ENCODE results near the gene ASPSCR1.

The ASPSCR1 gene, protein sequence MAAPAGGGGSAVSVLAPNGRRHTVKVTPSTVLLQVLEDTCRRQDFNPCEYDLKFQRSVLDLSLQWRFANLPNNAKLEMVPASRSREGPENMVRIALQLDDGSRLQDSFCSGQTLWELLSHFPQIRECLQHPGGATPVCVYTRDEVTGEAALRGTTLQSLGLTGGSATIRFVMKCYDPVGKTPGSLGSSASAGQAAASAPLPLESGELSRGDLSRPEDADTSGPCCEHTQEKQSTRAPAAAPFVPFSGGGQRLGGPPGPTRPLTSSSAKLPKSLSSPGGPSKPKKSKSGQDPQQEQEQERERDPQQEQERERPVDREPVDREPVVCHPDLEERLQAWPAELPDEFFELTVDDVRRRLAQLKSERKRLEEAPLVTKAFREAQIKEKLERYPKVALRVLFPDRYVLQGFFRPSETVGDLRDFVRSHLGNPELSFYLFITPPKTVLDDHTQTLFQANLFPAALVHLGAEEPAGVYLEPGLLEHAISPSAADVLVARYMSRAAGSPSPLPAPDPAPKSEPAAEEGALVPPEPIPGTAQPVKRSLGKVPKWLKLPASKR

DNA sequence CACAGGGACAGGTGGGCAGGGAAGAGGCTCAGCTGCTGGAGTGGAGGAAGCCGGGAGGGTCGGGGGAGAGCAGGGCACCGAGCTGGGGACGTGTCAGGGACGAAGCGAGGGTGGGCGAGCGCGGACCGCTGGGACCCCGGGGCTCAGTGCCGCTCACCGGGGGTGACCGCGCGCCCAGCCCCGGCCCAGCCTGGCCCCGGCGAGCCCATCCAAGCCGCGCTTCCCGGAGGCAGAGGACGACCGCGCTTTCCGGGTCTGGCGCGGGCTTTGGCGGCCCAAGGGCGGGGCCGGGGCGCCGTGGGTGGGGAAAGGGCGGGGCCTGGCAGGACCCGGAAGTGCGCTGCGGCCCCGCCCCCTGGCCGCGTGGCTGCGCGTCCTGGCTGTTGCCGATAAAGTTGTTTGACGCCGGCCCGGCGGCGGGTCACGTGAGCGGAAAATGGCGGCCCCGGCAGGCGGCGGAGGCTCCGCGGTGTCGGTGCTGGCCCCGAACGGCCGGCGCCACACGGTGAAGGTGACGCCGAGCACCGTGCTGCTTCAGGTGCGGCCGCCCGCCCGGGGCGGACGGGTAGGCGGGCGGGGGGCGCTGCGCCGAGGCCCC lies at the start of gene ASPSCR1:
Gene ASPSCR1, plus strand, starts transcription at position 419 of the 598 bp plus-strand sequence. Its CDS starts 18 bp downstream, at position 437.
- peak; percentile 93 for DNase-seq

DNA sequence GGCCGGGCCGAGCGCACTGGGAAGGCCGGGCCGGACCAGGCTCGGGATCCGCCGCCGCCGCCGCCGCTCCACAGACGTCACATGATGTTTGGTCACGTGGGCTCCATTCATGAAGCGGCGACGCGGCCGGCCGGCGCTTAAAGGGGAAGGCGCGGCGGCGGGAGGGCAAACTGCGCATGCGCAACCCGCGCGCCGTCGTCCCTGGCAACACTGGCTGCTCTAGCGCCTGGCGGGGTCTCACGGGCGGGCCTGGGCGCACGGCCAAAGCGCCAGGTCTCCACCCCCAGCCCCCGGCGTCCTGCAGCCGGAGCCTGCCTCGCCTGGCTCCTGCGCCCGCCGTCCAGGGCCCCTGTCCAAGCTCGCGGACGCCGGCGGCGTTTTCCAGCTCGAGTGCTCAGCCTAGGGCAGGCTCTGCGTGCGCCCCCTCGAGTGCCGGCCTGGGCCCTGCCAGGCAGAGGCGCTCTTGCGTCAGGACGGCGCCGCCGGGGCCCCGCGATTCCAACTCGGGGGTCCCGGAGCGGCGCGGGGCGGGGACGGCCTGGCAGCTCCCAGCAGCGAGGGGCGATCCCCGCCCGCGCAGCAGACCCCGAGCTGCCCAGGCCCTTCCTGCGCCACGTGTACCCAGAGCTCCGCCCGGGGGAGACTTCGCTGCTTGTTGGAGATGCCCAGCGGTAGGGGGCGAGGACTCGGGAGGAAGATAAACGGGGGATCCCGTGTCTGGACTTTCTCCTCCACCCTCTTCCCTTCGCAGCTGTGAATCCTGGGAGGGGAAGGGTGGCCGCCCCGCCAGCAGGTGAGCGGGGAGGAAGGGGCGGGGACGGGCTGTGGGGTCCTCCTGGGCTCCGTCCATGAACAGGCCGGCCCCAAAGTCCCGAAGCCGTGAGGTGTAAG lies 49.5 kb upstream of the ASPSCR1 start, which contains the start of gene MAFG:
Gene MAFG, minus strand, starts transcription at position 83 of the 891 bp plus-strand sequence. CDS start 4,550 bp downstream, outside the sequence.
- DNase-seq: peak; percentile 91

DNA sequence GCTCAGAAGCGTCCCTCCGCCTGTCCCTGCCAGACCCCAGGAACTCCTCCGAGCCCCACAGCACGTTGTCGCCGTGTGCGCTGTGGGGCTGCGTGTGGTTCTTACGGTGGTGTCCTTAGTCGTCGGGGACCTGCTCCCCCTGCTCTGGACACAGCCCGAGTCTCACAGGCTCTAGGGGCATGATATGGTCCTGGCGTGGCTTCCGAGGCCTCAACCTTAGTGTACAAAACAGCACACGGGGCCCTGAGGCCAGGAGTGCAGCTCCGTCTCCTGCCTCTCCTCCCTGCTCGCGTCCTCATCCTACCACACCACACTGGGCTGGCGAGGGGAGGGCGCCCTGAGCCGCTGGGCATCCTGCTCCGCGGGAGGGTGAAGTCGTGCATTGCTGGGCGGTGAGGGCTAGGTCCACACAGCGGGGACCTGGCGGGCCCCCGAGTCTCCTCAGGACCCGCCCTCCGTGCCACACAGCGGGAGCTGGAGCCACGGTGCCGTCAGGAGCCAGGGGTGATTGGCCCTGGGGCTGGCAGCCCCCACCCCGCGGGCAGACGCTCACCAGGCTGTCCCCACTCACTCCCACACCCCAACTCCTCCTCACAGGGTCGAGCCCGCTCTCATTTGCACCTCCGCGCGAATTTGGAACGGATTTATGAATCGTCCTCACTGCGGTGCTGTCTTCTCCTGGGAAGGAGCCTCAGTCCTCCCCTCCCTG lies 48.7 kb upstream of the ASPSCR1 start:
- DNase-seq: no peak

DNA sequence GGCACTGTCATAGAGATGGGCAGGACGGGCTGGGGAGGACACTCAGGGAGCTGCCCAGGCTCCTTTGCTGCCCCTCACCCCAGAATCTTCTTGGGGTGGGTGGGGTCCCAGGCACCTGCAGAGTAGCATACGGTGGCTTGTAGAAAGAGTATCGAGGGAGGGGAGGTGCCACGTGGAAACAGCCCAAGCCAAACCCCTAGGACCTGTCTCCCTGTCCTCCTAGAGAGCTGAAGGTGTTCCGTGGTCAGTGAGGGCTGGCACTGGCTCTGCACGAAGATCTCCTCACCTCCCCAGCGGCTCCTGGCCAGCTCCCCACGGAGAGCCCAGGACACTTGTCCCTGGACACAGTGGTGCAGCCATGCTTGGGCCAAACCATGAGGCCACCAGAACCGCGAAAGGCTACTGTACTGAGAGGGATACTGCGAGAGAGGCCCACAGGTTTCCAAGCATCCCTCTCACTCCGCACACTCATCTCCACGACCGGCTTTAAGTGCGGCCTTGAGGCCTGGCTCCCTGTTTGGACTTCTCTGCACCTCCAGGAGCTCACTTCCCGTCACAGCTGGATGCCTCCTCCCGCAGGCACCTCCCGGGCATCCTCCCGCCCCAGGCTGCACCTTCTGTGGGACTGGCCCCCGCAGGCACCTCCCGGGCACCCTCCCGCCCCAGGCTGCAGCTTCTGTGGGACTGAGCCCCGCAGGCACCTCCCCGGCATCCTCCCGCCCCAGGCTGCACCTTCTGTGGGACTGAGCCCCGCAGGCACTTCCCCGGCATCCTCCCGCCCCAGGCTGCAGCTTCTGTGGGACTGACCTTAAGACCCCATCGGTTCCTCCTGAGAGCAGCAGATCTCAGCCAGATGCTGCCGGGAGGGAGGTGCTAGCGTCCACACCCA lies 47.9 kb upstream of the ASPSCR1 start:
- DNase-seq: no peak

DNA sequence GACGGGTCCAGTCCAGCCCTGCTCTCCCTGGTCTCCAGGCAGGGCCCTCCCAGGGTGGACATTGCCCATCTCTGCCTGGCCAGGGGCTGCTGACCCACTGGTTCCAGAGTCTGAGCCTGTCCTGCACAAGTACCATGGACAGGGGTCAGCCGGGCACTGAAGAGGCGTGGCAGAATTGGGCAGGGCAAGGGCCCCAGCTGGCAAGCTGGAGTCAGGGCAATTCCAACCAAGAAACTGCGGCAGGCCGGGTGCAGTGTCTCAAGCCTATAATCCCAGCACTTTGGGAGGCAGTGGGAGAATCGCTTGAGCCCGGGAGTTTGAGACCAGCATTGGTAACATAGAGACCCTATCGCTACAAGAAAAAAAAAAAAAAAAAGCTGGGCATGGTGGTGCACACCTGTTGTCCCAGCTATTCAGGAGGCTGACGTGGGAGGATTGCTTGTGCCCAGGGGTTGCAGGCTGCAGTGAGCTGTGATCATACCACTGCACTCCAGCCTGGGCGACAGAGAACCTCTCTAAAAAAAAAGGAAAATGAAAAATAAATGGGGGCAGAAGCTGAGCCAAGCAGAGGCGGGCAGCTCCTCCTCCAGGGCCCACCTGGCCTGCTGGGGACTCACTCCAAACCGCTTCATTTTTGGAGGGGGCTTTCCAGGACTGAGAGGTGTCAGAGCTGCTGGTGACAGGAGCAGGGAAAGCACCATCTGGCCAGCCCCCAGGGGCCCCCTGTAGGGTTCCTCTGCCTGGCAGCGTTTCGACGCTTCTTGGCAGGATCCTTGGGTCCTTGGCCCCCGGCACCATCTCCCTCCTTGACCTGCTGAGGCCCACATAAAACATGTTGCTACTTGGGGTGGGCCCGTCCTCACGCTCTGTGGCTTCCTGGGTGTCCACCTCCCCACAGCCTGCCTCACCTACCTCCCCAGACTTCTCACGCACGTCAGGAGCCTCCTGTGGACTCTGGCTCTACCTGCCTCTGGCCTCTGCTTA lies 47.0 kb upstream of the ASPSCR1 start:
- no peak for DNase-seq

DNA sequence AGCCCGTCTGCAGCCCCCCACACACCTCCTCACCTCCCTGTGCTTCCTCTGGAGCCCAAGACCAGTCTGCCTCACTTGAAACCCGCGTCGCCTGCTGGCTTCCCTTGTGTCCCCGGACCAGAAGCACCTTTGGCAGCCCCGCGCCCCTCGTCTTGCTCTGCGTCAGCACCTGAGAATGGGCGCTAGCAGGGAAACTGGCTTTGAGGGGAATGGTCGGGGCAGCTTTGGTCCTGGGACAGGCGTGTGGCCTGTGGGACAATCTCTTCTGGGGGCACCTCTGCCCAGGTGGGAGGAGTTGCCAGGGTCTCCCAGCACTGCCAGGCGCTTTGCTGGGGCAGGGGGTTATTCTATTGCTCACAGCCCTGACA lies 46.3 kb upstream of the ASPSCR1 start:
- no peak for DNase-seq

DNA sequence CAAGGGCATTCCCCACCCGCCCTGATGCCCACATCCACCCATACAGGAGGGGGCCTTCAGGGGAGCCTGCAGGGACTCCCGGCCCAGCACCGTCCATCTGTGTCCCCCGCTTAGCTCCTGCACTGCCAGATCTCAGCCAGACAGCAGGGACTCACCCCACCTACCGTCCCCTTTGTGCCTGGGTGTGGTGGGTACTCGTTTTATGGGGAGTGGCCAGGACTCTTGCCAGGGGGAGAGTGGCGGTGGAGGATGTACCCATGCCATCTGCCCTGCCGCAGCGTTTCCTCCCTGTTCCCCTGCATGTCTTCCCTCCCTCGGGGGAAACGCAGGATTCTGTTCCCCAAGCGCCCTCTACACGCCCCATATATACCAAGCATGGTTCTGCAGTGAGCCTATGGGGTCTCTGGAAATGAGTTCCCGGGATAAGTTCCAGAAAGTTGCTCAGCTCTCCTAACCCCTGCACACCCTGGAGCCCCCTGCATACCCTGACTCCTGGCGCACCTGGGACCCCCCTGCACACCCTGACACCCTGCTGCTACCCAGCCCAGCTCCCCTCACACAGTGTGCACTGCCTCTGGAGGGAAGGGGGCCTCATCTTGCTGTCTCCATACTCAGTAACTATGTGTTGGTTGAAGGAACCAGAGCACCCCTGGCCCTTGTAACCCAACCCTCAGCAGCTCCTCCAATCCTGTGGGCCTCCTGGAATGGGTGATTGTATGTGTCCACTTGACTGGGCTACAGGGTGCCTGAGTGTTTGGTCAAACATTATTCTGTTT lies 45.7 kb upstream of the ASPSCR1 start:
- no peak for DNase-seq

DNA sequence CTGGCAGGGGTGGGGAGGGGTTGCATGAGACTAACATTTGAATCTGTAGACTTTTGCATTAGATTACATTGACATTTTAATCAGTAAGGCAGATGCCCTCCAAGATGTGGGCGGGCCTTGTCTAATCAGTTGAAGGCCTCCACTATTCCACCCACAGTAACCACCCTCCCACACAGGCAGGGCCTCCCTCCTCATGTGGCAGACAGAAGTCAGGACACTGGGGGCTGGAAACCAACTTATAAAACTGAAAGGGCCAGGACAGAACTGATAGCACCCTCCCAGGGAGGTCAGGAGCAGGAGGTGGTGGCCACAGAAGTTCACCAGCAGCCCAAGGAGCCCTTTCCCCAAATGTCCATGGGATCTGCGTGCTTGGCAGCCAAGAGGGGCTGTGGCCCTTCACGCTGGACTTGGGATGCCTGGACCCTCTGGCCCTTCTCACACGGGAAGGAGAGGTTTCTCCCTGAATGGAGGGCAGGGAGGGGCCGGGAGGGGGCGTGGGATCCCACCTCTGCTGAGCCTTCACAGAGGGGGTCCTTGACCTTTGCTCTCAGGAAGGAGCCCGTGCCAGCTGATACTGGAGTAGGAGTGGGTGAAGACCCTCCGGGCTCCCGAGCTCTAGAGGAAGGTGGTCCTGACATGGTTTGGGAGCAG lies 45.0 kb upstream of the ASPSCR1 start:
- no peak for DNase-seq

DNA sequence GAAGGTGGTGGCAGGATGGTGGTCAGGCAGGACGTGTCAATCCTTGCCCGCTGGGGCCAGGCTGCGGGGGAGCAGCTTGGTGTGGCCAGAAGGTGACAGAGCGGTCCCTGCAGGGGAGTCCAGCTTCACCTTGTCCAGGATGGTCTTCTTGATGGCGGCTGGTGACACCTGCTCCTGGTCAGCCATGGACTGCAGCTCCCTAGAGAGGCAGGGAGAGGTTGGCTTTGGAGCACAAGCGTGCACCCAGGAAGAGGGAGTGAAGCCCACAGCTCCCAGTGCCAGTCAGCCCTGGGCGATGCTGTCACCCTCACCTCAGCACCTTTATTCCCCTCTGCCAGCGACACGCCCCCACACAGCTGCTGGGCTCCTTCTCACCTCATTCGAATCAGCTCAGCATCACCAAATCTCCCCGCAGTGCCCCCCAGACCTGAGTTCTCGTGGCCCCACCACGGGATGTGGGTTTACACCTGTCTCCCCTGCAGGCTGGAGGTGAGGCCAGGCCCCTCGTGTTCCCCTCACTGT lies 44.2 kb upstream of the ASPSCR1 start:
- no peak for DNase-seq

DNA sequence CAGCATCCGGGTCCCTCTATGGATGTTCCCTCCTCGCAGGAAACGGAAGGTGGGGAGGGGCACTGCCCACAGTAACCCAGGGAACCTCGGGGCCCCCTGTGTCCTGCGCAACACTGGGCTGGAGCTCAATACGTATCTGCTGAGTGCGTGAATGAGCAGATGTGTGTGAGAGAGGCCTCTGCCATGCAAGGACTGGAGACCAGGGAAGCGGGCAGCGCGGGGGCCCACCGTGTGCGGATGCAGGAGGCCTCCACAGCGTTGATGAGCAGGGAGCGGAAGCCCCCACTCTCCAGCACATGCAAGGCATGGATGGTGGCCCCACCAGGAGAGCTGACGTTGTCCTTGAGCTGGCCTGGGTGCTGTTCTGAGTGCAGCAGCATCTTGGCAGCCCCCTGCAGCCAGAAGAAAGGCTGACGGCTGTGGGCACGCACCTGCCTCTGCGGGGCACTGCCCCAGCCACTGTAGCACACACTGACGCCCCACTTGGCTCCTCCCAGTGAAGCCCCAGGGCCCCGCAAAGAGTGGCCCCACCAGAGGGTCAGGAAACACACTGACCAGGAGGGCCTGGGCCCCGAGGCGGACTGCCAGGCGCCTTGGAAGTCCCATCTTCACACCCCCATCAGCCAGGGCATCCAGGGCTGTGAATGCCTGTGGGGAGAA lies 43.2 kb upstream of the ASPSCR1 start:
- no peak for DNase-seq

DNA sequence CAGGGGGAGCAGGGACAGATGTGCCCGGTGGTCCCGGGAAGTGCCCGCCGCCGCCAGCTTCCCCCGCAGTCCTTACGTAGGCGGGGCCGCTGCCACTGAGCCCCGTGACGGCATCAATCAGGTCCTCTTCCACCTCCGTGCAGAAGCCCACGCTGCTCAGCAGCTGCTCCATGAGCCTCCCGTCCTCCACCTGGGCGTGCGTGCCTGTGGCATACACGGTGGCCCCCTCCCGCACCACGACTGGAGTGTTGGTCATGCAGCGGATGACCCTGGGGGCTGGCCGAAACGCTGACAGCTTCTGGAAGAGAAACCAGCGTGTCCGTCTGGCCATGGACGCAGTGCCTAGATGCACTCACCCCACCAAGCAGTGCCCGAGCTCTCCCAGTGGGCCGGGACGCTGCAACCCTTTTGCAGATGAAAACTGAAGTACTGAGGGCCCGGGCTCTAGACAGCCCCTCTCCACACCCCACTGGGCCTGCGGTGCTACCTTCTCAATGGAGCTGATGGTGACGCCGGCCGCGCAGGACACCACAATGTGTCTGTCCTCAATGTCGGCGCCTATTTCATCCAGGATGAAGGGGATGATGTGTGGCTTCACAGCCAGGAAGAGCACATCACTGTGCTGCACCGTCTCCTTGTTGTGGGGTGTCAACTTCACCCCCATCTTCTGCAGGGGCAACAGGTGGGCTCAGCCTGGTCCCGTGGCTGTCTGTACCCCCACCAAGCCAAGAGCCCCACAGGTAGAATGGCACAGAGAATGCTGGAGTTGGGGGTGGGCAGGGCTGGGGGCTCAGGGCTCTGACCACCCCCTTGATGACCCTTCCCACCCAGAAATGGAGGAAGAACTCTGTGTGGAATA lies 42.4 kb upstream of the ASPSCR1 start:
- no peak for DNase-seq

DNA sequence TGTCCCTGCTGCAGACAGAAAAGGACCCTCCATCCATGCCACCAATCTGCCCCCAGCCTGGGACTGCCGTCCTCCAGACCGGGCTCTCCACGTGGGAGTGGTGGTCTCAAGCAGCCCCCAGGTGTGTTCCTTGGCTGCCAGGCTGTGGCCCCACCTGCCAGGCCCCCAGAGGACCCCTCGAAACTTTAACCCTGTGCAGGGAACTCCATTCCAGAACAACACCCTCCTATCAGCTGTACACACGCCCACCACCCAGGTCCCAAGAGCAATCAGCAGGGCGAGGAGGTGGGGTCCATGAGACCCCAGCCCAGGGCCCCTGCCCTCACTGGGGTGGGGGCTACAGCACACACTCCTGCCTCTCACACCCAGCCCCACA lies 41.7 kb upstream of the ASPSCR1 start:
- no peak for DNase-seq

DNA sequence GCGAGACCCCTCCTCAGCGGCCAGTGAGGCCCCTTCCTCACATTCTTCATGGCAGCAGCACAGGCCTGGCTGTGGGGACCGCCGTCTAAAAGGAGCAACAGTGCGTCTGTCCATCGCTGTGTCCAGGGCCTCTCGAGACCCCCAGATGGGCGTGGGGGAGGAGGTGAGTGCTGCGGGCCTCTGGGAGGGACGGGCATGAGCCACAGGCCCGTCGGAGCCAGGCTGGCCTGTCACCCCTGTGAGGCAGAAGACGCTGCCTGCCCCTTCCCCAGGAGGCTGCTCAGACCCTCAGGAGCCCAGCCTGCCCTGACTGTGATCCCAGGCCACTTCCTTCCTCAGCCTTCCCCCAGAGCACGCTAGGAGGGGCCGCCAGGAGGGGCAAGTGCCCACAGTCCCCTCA lies 38.2 kb upstream of the ASPSCR1 start:
- DNase-seq: no peak

DNA sequence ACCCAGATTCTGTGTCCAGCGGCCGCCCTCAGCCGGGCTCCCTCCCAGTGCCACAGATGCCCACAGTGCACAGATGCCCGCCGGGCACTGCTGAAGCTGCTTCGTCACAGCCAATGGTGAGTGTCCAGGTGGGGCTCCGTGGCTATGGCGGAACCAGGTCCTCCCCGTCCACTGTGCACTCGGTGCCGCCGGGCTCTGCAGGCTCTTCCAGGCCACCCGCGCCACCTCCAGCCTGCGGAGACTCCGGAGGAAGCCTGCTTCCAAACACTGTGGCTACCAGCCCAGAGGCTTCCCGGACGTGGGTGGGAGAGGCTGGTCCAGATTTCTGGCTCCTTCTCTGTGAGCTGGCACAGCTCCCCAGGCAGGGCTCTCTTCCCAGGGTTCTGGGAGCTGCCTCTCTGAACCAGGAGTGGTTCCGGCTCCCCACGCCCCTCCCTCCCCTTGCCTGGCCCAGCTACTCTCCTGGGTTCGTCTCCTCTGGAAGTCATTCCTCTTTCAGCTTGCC lies 37.5 kb upstream of the ASPSCR1 start:
- no peak for DNase-seq

DNA sequence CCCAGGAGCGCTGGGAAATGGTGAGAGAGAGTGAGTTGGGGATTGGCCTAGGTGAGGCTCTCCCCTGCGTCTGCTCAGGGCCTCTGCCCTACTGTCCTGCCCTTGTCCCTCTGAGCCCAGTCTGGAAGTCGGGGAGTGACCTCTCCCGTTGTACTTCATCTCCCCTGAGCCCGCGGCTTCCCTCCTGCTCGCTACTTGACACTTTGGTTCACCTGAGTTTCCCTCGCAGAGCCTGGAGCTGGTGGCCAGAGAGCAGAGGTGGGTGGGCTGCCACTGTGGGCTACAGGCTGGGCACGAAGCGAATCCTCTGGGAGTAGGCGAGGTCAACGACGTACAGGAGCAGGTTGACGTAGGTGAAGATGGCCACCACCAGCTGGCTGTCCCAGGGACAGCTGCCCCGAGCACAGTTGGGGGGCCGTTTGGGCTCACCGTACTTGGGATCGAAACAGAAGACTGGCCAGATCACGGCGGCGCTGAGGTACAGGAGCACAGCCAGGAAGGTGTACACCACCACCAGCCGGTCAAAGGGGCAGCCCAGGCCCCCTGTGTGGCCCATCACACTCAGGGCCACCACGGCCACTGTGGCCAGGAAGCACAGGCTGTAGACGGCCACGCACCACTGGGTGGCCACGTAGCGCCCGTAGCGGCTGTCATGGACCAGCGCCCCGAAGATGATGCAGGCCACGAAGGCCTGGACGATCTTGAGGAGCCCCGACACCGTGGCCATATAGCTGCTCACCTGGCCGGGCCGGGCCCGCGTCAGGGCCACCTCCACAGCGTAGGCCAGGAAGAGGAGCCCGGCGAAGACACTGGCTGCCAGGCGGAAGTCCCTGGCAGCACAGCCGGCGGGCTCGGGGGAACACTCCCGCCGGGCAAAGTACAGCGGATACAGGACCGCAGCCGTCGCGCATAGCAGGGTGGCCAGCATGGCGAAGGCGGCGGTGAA lies 36.6 kb upstream of the ASPSCR1 start:
- DNase-seq: no peak
